Cardiac muscle cell (in vitro differentiated cells and primary cell): ENCODE data around the gene DPP10. TPM values are rescaled to one million over a fixed set of nuclear protein-coding genes. Genes with fewer than 3 reads are reported as not detected.
"Not testable (repeated sequence)": the region's sequence is repeated elsewhere in the genome, so short reads cannot be mapped to it uniquely, and the experiment has no call there.

ENCODE experiments used
- DNase-seq, 2 donors: peaks; one replicate each; pipeline versions ENCODE4 v3.0.0 to v3.0.0-alpha.2; 2010 to 2017; ENCODE audit warnings: low read depth in 1 of 2, low spot score in 1 of 2
- H3K27ac ChIP-seq: fragments of 200-600 bp; sonication (generic); 2 replicates; pipeline ENCODE4 v1.5.1; 2016
- H3K27me3 ChIP-seq: fragments of 200-600 bp; sonication (generic); 2 replicates; pipeline ENCODE4 v1.6.0; 2016; ENCODE audit warnings: control low read depth
- H3K36me3 ChIP-seq: fragments of 200-600 bp; sonication (generic); 2 replicates; pipeline ENCODE4 v1.5.1; 2016; ENCODE audit warnings: control low read depth
- H3K4me1 ChIP-seq: fragments of 200-600 bp; sonication (generic); 2 replicates; pipeline ENCODE4 v1.8.1; 2017; ENCODE audit warnings: low read depth, mild to moderate bottlenecking, mixed run types
- H3K4me3 ChIP-seq: fragments of 200-600 bp; sonication (generic); 2 replicates; pipeline ENCODE4 v1.5.1; 2016; ENCODE audit warnings: mild to moderate bottlenecking
- H3K9me3 ChIP-seq: fragments of 200-600 bp; sonication (generic); 2 replicates; pipeline ENCODE4 v1.5.1; 2017; ENCODE audit warnings: low read depth, mild to moderate bottlenecking, control low read depth
- polyA plus RNA-seq: library from polyadenylated mRNA; unstranded; fragments of >200 nt; fragmentation: Nextera tagmentation; extraction: Ambion mirVana; gene quantifications from 2 replicates; pipeline ENCODE4 v1.2.1, GENCODE V29; 2016
- total RNA-seq: library from RNA; depleted of rRNA; stranded (reverse); fragments of >200 nt; gene quantifications from 2 replicates; pipeline ENCODE4 v1.2.3, GENCODE V29; 2016
- TF ChIP-seq, protein P1 (sequence below): IDR thresholded peaks from 2 replicates; pipeline ENCODE4 v1.5.1; 2012; ENCODE audit warnings: low read depth, mild to moderate bottlenecking, low read length

The DPP10 gene
- 1.4 and 1.7 TPM in 2 replicates for total RNA-seq
- 0.61 and 1.1 TPM in 2 replicates for polyA plus RNA-seq

DNA sequence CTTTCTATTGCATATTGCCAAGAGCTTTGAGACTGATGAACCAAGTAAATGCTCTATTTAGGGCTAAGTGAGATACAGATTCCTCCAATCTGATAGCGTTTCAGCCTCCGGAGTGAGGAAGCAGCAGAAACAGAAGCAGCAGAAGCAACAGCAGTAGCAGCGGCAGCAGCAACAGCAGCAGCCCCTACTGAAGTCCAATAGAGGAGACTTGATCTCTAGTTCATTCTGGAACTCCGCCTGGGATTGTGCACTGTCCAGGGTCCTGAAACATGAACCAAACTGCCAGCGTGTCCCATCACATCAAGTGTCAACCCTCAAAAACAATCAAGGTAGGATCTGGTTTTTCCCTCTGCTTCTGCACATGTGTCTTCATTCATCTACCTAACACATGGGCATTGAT, at the start of gene DPP10:
DPP10 (plus strand) TSS at position 132 of the 400 bp plus-strand sequence.
- H3K9me3 ChIP-seq: no peaks in the 10 kb centered on the region
- TF ChIP-seq, protein P1, sequence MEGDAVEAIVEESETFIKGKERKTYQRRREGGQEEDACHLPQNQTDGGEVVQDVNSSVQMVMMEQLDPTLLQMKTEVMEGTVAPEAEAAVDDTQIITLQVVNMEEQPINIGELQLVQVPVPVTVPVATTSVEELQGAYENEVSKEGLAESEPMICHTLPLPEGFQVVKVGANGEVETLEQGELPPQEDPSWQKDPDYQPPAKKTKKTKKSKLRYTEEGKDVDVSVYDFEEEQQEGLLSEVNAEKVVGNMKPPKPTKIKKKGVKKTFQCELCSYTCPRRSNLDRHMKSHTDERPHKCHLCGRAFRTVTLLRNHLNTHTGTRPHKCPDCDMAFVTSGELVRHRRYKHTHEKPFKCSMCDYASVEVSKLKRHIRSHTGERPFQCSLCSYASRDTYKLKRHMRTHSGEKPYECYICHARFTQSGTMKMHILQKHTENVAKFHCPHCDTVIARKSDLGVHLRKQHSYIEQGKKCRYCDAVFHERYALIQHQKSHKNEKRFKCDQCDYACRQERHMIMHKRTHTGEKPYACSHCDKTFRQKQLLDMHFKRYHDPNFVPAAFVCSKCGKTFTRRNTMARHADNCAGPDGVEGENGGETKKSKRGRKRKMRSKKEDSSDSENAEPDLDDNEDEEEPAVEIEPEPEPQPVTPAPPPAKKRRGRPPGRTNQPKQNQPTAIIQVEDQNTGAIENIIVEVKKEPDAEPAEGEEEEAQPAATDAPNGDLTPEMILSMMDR: no peak
- peak; percentile 12 to 83 for DNase-seq
- no peak within 1 kb of the TSS for H3K4me3 ChIP-seq
- no peaks in the 10 kb centered on the region for H3K4me1 ChIP-seq
- no peaks in the 10 kb centered on the region for H3K36me3 ChIP-seq
- H3K27ac ChIP-seq: no peak within 1 kb of the TSS
- no peaks in the 10 kb centered on the region for H3K27me3 ChIP-seq

DNA sequence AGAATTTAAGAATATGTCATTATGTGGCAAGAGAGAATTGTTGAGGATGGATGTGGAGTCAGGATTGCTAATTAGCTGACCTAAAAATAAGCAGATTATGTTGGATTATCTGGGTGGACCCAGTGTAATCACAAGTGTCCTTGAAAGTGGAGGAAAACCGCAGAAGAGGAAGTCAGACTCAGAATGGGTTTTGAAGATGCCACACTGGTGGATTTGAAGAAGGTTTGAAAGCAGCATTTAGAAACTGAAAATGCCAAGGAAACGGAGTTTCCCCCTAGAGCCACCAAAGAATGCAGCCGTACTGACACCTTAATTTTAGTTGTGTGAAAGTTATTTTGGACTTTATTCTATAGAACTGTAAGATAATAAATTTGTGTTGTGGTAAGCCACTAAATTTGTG, 41.6 kb upstream of the DPP10 start:
- H3K27ac ChIP-seq: no peak overlapping the region
- no peak overlapping the region for H3K4me3 ChIP-seq
- no peaks in the 10 kb centered on the region for H3K4me1 ChIP-seq
- H3K36me3 ChIP-seq: no peaks in the 10 kb centered on the region
- DNase-seq: no peak
- TF ChIP-seq, protein P1: no peak
- H3K27me3 ChIP-seq: no peaks in the 10 kb centered on the region
- H3K9me3 ChIP-seq: no peaks in the 10 kb centered on the region

DNA sequence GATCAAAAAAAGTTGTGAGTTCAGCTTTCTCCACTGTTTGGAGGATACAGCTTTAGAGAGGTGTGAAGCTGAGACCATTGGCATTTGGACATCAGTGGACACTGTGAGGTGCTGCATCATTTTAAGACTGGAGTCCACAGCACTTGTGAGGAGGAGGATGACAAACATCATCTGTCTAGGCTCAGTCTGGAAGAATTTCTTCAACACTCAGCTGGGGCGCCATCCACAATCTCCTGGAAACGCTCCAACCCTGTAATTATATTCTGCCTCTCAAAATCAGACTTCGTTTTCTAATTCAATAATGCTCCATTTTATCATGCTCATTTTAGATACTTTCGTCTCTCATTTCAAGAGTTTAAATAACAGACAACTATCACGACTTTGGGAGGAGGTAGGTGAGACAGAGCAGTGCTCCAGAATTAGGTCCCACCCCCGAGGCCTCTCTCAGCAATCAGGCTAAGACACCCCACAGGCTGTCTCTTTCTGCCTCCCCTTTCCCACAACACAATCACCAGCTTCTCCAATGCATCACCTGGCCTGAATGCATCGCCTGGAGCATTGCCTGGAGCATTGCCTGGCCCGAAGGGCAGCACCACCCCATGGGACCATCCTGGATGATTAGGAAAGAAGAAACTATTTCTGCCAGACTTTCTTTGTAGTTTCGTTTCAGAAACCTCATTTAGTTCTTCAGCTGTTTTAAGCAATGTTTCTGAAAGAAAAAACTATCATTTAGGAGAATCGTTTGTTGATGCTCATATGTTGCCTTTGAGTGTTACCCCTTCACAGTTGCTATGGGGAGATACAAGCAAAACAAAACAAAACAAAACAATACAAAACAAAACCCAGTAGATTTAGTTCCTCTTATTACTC, 37.0 kb upstream of the DPP10 start:
- H3K4me1 ChIP-seq: no peaks in the 10 kb centered on the region
- TF ChIP-seq, protein P1: no peak
- H3K36me3 ChIP-seq: no peaks in the 10 kb centered on the region
- no peaks in the 10 kb centered on the region for H3K27me3 ChIP-seq
- no peaks in the 10 kb centered on the region for H3K9me3 ChIP-seq
- H3K27ac ChIP-seq: no peak overlapping the region
- no peak for DNase-seq
- H3K4me3 ChIP-seq: no peak overlapping the region

DNA sequence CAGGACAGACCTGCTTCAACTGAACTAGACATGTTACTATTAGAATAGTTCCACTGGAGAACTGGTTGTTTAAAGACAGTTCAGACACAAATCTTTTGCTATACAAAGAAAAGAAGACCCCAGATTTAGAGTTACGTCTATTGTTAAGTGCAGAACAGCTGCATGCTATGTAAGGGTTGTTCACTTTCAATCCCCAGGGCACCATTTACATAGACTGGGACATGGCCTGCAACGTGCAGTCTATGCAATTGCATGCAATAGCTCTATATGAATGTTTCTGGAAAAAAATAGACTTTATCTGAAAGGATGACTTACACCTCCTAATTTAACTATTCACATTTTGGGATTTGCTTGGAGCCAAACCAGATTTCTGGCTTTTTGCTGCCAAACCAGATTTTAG, 36.1 kb upstream of the DPP10 start:
- no peaks in the 10 kb centered on the region for H3K4me1 ChIP-seq
- H3K4me3 ChIP-seq: no peak overlapping the region
- no peak for DNase-seq
- H3K27me3 ChIP-seq: no peaks in the 10 kb centered on the region
- TF ChIP-seq, protein P1: no peak
- H3K27ac ChIP-seq: no peak overlapping the region
- no peaks in the 10 kb centered on the region for H3K36me3 ChIP-seq
- no peaks in the 10 kb centered on the region for H3K9me3 ChIP-seq

DNA sequence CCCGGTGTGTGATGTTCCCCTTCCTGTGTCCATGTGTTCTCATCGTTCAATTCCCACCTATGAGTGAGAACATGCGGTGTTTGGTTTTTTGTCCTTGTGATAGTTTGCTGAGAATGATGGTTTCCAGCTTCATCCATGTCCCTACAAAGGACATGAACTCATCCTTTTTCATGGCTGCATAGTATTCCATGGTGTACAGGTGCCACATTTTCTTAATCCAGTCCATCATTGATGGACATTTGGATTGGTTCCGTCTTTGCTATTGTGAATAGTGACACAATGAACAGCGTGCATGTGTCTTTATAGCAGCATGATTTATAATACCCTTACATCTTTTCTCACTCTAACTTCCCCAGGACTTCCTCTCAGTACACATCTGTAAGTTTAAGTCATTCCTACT, 35.1 kb upstream of the DPP10 start:
- not testable (repeated sequence) for DNase-seq, H3K27me3 ChIP-seq, H3K36me3 ChIP-seq, H3K4me3 ChIP-seq, H3K27ac ChIP-seq, H3K9me3 ChIP-seq, H3K4me1 ChIP-seq

DNA sequence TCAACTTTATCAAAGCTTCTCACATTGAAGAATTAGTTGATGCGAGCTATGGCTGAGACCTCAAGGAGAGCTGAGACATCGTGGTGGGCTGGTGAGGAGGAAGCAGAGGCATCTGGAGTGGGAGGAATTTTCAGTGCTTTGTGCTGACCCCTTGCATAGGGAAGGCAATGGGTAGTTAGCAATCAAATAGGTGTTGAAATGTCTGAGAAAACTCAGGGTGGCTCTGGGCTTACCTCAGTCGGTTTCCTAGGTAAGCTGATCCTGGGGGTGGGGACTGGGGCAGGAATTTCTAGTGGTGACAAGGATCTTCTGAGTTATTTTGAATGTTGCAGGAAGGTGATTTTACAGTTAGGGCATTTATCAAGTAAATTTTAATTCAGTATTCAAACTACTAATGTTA, 20.7 kb upstream of the DPP10 start:
- Histone ChIP-seq H3K27me3 (no peaks in the 10 kb centered on the region), H3K36me3 (no peaks in the 10 kb centered on the region), H3K27ac (no peak overlapping the region), H3K9me3 (no peaks in the 10 kb centered on the region), H3K4me3 (no peak overlapping the region), H3K4me1 (no peaks in the 10 kb centered on the region)
- TF ChIP-seq, protein P1: no peak
- peak in 1 of 2 donors; percentile 1 for DNase-seq
